ENCODE results near the gene UXS1. TPM values are rescaled to one million over a fixed set of nuclear protein-coding genes. Genes with fewer than 3 reads are reported as not detected.
A peak's percentile ranks its signal among the peaks of the same experiment; 100 is the strongest.

Gene UXS1
- total RNA-seq, 1 donor from 2014 or later, result 21.0 TPM

GRCh38 chr2:106192752-106193689 lies 1.1 kb downstream of the UXS1 start:
- ATAC-seq (ENCODE audit: poor library complexity) (peak; percentile 28), DNase-seq (peak; percentile 57)

GRCh38 chr2:106191511-106192016 lies 2.5 kb downstream of the UXS1 start:
- DNase-seq (no peak), ATAC-seq (ENCODE audit: poor library complexity) (no peak)
- intact Hi-C loops (cut with DNase I), result no loop called here

More at GRCh38 chr2:106192752-106193689, 1.1 kb downstream of the UXS1 start:
- intact Hi-C loops (cut with DNase I), result no loop called here

- no peak for DNase-seq
- intact Hi-C loops (cut with DNase I), result no loop called here
- no peak for ATAC-seq (ENCODE audit: poor library complexity)
These were observed 4.2 kb downstream of the UXS1 start for GRCh38 chr2:106189764-106190468.

- DNase-seq, result no peak
- intact Hi-C loops (cut with DNase I), result no loop called here
- ATAC-seq (ENCODE audit: poor library complexity), result no peak
These were observed 4.8 kb downstream of the UXS1 start for GRCh38 chr2:106189325-106189724.

GRCh38 chr2:106187273-106187891 lies 6.7 kb downstream of the UXS1 start:
- ATAC-seq (ENCODE audit: poor library complexity) (no peak), DNase-seq (no peak)
- intact Hi-C loops (cut with DNase I), result no loop called here

GRCh38 chr2:106185475-106186184 lies 8.5 kb downstream of the UXS1 start:
- no peak for DNase-seq
- intact Hi-C loops (cut with DNase I), result no loop called here
- ATAC-seq (ENCODE audit: poor library complexity), result no peak

- DNase-seq (no peak), ATAC-seq (ENCODE audit: poor library complexity) (no peak)
- intact Hi-C loops (cut with DNase I), result no loop called here
These were observed 9.2 kb downstream of the UXS1 start for GRCh38 chr2:106184857-106185256.

GRCh38 chr2:106184394-106184793 lies 9.7 kb downstream of the UXS1 start:
- no peak for ATAC-seq (ENCODE audit: poor library complexity)
- intact Hi-C loops (cut with DNase I), result no loop called here
- no peak for DNase-seq

- ATAC-seq (ENCODE audit: poor library complexity), result no peak
- DNase-seq, result no peak
- intact Hi-C loops (cut with DNase I), result no loop called here
These were observed 10.9 kb downstream of the UXS1 start for GRCh38 chr2:106183101-106183696.

- DNase-seq (no peak), ATAC-seq (ENCODE audit: poor library complexity) (no peak)
- intact Hi-C loops (cut with DNase I), result no loop called here
These were observed 13.0 kb downstream of the UXS1 start for GRCh38 chr2:106181064-106181463.

- no peak for ATAC-seq (ENCODE audit: poor library complexity)
- DNase-seq, result no peak
- intact Hi-C loops (cut with DNase I), result no loop called here
These were observed 13.5 kb downstream of the UXS1 start for GRCh38 chr2:106180602-106181001.

GRCh38 chr2:106178716-106179115 lies 15.4 kb downstream of the UXS1 start:
- ATAC-seq (ENCODE audit: poor library complexity) (no peak), DNase-seq (no peak)
- intact Hi-C loops (cut with DNase I), result no loop called here

GRCh38 chr2:106177581-106177980 lies 16.5 kb downstream of the UXS1 start:
- DNase-seq (no peak), ATAC-seq (ENCODE audit: poor library complexity) (no peak)
- intact Hi-C loops (cut with DNase I), result no loop called here

GRCh38 chr2:106176446-106177099 lies 17.5 kb downstream of the UXS1 start:
- intact Hi-C loops (cut with DNase I), result no loop called here
- ATAC-seq (ENCODE audit: poor library complexity), result no peak
- no peak for DNase-seq

- intact Hi-C loops (cut with DNase I), result no loop called here
- DNase-seq, result no peak
- ATAC-seq (ENCODE audit: poor library complexity), result no peak
These were observed 18.8 kb downstream of the UXS1 start for GRCh38 chr2:106175086-106175850.

GRCh38 chr2:106174056-106174455 lies 20.0 kb downstream of the UXS1 start:
- ATAC-seq (ENCODE audit: poor library complexity) (no peak), DNase-seq (no peak)
- intact Hi-C loops (cut with DNase I), result no loop called here

GRCh38 chr2:106172649-106173048 lies 21.5 kb downstream of the UXS1 start:
- ATAC-seq (ENCODE audit: poor library complexity), result no peak
- DNase-seq, result no peak
- intact Hi-C loops (cut with DNase I), result no loop called here
